Effector CD8-positive, alpha-beta T cell (primary cell): ENCODE measurements around the gene GTF2F1.
"Not testable (repeated sequence)": the region's sequence is repeated elsewhere in the genome, so short reads cannot be mapped to it uniquely, and the experiment has no call there.

ENCODE experiments used
- DNase-seq: peaks from one replicate; lab custom pipeline; 2025; lab: John Stamatoyannopoulos, UW
- total RNA-seq, 4 experiments: gene quantifications; one replicate each; lab custom pipeline; 2026; lab: John Stamatoyannopoulos, UW

Gene GTF2F1
- total RNA-seq = 101 to 139 (median 105) reads per million in 4 experiments

- peak; percentile 97 for DNase-seq
Measured at GRCh38 chr19:6393074-6393982, at the start of gene GTF2F1. Gene GTF2F1, minus strand, starts transcription at chr19:6393164. Its CDS starts 169 bp downstream, at chr19:6392995.

- DNase-seq = no peak
Measured at GRCh38 chr19:6442087-6442688, 49.2 kb upstream of the GTF2F1 start.

- DNase-seq = no peak
Measured at GRCh38 chr19:6440905-6441304, 47.9 kb upstream of the GTF2F1 start.

- no peak for DNase-seq
Measured at GRCh38 chr19:6439743-6440142, 46.8 kb upstream of the GTF2F1 start.

GRCh38 chr19:6433663-6434062 lies 40.7 kb upstream of the GTF2F1 start, which contains the start of gene SLC25A41:
Gene SLC25A41, minus strand, starts transcription at chr19:6433763. Its CDS starts 70 bp downstream, at chr19:6433693.
- no peak for DNase-seq

GRCh38 chr19:6433165-6433564 lies 40.2 kb upstream of the GTF2F1 start:
- DNase-seq = no peak

- DNase-seq = no peak
Measured at GRCh38 chr19:6431891-6432290, 38.9 kb upstream of the GTF2F1 start.

- DNase-seq = no peak
Measured at GRCh38 chr19:6429419-6430221, 36.7 kb upstream of the GTF2F1 start.

- not testable (repeated sequence) for DNase-seq
Measured at GRCh38 chr19:6428692-6429418, 35.9 kb upstream of the GTF2F1 start.

- DNase-seq = no peak
Measured at GRCh38 chr19:6427131-6427530, 34.2 kb upstream of the GTF2F1 start.

GRCh38 chr19:6425732-6426620 lies 33.0 kb upstream of the GTF2F1 start:
- DNase-seq = no peak

GRCh38 chr19:6424939-6425731 lies 32.2 kb upstream of the GTF2F1 start:
- peak; percentile 97 for DNase-seq

GRCh38 chr19:6424195-6424938 lies 31.4 kb upstream of the GTF2F1 start, which contains the start of gene KHSRP:
Gene KHSRP, minus strand, starts transcription at chr19:6424811. Its CDS starts 110 bp downstream, at chr19:6424701.
- DNase-seq = peak; percentile 25

GRCh38 chr19:6423499-6424194 lies 30.7 kb upstream of the GTF2F1 start:
- no peak for DNase-seq

- no peak for DNase-seq
Measured at GRCh38 chr19:6421075-6422014, 28.4 kb upstream of the GTF2F1 start.

- no peak for DNase-seq
Measured at GRCh38 chr19:6418562-6418932, 25.6 kb upstream of the GTF2F1 start.
